Sigmoid colon (tissue), 7 donors: Measurements from ENCODE around the gene DAPK2. TPM values are rescaled to one million over a fixed set of nuclear protein-coding genes. Genes with fewer than 3 reads are reported as not detected.

Experiments used
- DNase-seq: peaks from one replicate; pipeline ENCODE4 v3.0.0-alpha.2; 2019
- H3K27ac ChIP-seq, 4 donors: fragments of 200-600 bp; sonication (generic); one replicate each; pipeline ENCODE4 v1.5.1; 2016 to 2019; ENCODE audit warnings: mild to moderate bottlenecking in 1 of 4
- H3K27me3 ChIP-seq, 3 donors: fragments of 200-600 bp; sonication (generic); one replicate each; pipeline ENCODE4 v1.5.1; 2019; ENCODE audit warnings: mild to moderate bottlenecking in 1 of 3
- H3K36me3 ChIP-seq, 4 donors: fragments of 200-600 bp; sonication (generic); one replicate each; pipeline ENCODE4 v1.5.1; 2016 to 2019
- H3K4me1 ChIP-seq, 4 donors: fragments of 200-600 bp; sonication (generic); one replicate each; pipeline ENCODE4 v1.5.1; 2017 to 2019
- H3K4me3 ChIP-seq, 4 donors: fragments of 200-600 bp; sonication (generic); one replicate each; pipeline ENCODE4 v1.5.1; 2017 to 2019; ENCODE audit warnings: mild to moderate bottlenecking in 2 of 4, moderate library complexity in 1 of 4
- H3K9me3 ChIP-seq, 4 donors: fragments of 200-600 bp in 3 of 4; sonication (generic) in 3 of 4; one replicate each; pipeline versions ENCODE4 v1.5.1 to v1.6.1; 2013 to 2019
- EP300 ChIP-seq, 4 donors: sonication (generic); formaldehyde crosslinking; IDR thresholded peaks; one replicate each; pipeline ENCODE4 v1.6.1; 2017; ENCODE audit warnings: antibody characterized with exemption in 4 of 4
- POLR2A ChIP-seq, 2 donors: fragments of 450-650 bp; IDR thresholded peaks; one replicate each; pipeline ENCODE4 v1.6.1; 2016; ENCODE audit warnings: antibody characterized with exemption in 2 of 2, mild to moderate bottlenecking in 2 of 2, moderate library complexity in 2 of 2
- POLR2AphosphoS5 ChIP-seq, 4 donors: sonication (generic); formaldehyde crosslinking; IDR thresholded peaks; one replicate each; pipeline ENCODE4 v1.6.1; 2017; ENCODE audit warnings: antibody characterized with exemption in 4 of 4
- WGBS, 2 donors: extraction: QIAGEN DNeasy Blood & Tissue Kit; methylation state at CpG; one replicate each; pipeline ENCODE4 v1.1.7; 2013; 5-methylcytosine and 5-hydroxymethylcytosine counted together
- intact Hi-C: fragments of 100-400 bp; cut with DNase I; formaldehyde crosslinking; loops from one replicate; pipeline ENCODE4 v1.15.1; 2023
- polyA plus RNA-seq, 3 donors: library from polyadenylated mRNA; stranded (reverse); fragments of 200-250 nt; gene quantifications; one replicate each; pipeline ENCODE4 v1.2.3, GENCODE V29; 2013
- total RNA-seq, 4 donors: library from RNA; depleted of rRNA; stranded (reverse); fragments of >200 nt; gene quantifications; one replicate each; pipeline ENCODE4 v1.1.0, GENCODE V29; 2016
- TF ChIP-seq, protein P1 (sequence below), 4 experiments: fragments of 450-650 bp in 3 of 4; fragments of 200-600 bp in 1 of 4; IDR thresholded peaks; one replicate each; pipeline ENCODE4 v1.5.1; 2016 to 2019; ENCODE audit warnings: antibody characterized with exemption in 4 of 4, mild to moderate bottlenecking in 3 of 4, moderate library complexity in 2 of 4
- donor health status: healthy with polysubstance abuse.
- donor health status: Bipolar disorder and iron deficiency.
- donor health status: healthy.

Gene DAPK2
- total and polyA plus RNA-seq, 7 donors, result 2.1 to 27.7 (median 5.5) TPM

DNA sequence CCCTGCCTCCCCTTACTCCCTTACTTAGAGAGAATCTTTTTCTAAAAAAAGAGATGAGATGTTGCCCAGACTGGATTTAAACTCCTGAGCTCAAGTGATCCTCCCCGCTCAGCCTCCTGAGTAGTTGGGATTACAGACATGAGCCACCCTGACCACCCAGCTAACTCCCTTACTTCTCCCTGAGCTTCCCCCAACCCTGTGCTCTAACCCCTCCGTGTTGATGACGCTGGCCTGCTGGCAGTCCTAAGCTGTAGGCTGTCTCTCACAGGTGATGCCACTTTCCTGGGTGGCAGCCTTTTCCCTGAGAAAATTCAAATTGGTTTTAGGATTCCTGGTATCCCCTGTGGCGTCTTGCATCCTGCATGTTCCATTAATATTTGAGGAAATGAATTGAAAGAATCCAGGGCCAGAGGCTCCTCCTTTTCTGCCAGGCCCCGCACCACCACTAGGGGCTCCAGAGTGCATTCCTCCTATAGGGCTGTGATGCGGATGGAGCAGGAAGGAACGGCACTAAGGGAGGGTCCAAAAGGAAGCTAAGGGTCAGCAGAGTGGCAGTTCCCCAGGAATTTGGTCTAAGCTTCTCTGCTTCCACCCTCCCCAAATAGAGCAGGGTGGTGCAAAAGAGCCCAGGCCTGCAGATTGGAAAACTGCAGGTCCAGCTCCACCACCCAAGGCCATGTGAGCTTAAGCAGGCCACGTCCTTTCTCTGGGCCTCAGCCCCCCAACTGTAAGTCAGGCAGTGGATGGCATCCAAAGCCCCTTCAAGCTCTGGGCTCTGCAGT, 101.1 kb downstream of the DAPK2 start:
- Histone ChIP-seq H3K36me3 (no peaks in the 10 kb centered on the region), H3K27ac (no peak overlapping the region), H3K4me1 (peaks cover 0 to 5% (median 0%) of the 10 kb centered on the region in 4 donors), H3K9me3 (no peaks in the 10 kb centered on the region), H3K4me3 (no peak overlapping the region), H3K27me3 (no peaks in the 10 kb centered on the region)
- WGBS, 2 donors, result 47 to 53% methylated on average over 8 of the region's 8 CpGs
- intact Hi-C loops, result loop anchor here (2.0 kb wide), 1 partner anchor 104 kb away; no protein-coding TSS in a partner anchor
- peak; percentile 74 for DNase-seq
- TF ChIP-seq, protein P1, sequence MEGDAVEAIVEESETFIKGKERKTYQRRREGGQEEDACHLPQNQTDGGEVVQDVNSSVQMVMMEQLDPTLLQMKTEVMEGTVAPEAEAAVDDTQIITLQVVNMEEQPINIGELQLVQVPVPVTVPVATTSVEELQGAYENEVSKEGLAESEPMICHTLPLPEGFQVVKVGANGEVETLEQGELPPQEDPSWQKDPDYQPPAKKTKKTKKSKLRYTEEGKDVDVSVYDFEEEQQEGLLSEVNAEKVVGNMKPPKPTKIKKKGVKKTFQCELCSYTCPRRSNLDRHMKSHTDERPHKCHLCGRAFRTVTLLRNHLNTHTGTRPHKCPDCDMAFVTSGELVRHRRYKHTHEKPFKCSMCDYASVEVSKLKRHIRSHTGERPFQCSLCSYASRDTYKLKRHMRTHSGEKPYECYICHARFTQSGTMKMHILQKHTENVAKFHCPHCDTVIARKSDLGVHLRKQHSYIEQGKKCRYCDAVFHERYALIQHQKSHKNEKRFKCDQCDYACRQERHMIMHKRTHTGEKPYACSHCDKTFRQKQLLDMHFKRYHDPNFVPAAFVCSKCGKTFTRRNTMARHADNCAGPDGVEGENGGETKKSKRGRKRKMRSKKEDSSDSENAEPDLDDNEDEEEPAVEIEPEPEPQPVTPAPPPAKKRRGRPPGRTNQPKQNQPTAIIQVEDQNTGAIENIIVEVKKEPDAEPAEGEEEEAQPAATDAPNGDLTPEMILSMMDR (IDR thresholded peaks at IDR 0.05), result peak; percentile 58 to 89 (median 80)
- TF ChIP-seq POLR2A (IDR thresholded peaks at IDR 0.05), result no peak

DNA sequence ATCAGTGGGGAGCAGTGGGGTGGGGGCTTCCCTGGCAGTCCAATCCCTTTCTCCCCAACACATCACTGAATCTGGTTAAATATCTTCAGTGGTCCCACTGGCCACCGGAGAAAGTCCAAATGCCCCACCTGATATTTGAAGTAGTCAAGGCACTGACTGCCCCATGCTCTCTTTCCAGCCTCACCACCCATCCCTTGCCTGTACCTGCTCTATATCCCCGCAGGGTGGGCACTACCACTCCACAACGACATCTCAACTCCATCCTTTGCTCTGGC, 101.7 kb downstream of the DAPK2 start:
- no peak for TF ChIP-seq POLR2A (IDR thresholded peaks at IDR 0.05)
- TF ChIP-seq EP300 (IDR thresholded peaks at IDR 0.05), result no peak
- no peak for TF ChIP-seq POLR2AphosphoS5 (IDR thresholded peaks at IDR 0.05)
- TF ChIP-seq, protein P1 (IDR thresholded peaks at IDR 0.05), result no peak
- no peaks in the 10 kb centered on the region for H3K36me3 ChIP-seq
- H3K9me3 ChIP-seq, result no peaks in the 10 kb centered on the region
- DNase-seq, result no peak
- 94 to 97% methylated on average over 3 of the region's 3 CpGs for WGBS, 2 donors
- H3K27me3 ChIP-seq, result no peaks in the 10 kb centered on the region
- no peak overlapping the region for H3K4me3 ChIP-seq
- H3K4me1 ChIP-seq, result peaks cover 0 to 5% (median 0%) of the 10 kb centered on the region in 4 donors
- H3K27ac ChIP-seq, result no peak overlapping the region
- intact Hi-C loops, result loop anchor here (2.0 kb wide), 1 partner anchor 104 kb away; no protein-coding TSS in a partner anchor

DNA sequence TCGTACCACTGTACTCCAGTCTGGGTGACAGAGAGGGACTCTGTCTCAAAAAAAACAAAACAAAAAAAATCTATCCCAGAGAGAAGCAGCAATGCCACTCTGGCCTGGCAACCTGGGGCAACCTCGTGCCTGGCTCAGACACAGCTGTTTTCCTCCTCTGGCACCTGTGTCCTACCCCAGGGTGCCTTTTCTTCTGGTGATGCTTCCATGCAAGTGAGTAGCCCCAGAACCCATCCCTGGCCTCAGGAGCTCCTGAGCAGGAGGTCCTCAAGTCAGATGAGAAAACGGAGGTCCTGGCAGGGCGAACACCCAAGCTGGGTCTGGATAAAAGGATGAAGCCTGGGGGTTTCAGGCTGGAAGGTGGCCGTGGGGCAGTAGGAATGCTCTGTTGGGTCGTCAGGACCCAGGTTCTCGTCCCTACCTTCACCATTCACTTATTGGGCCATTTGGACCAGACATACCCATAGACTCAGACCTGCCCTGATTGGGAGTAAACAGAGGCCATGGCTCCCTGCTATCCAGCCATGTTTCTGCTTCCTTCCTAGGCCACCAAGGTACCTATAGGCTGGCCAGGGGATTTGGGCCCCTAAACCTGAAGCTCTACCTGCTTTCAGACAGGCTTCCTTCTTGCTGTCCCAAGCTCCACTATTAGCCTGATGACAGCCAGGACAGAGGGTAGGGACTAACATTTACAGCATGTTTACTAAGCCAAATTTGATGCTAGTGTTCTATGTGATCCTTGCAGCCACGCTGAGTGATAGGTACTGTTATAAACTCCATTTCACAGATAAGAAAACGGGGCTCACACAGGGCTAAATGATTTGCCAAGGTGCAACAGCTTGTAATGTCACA, 102.2 kb downstream of the DAPK2 start:
- WGBS, 2 donors, result 83 to 86% methylated on average over 9 of the region's 9 CpGs
- Histone ChIP-seq H3K9me3 (no peaks in the 10 kb centered on the region), H3K4me3 (no peak overlapping the region), H3K36me3 (no peaks in the 10 kb centered on the region), H3K27me3 (no peaks in the 10 kb centered on the region), H3K4me1 (peaks cover 0 to 10% (median 0%) of the 10 kb centered on the region in 4 donors), H3K27ac (no peak overlapping the region)
- no peak for DNase-seq
- TF ChIP-seq EP300 (IDR thresholded peaks at IDR 0.05) (no peak), POLR2A (IDR thresholded peaks at IDR 0.05) (no peak), POLR2AphosphoS5 (IDR thresholded peaks at IDR 0.05) (no peak)
- TF ChIP-seq, protein P1 (IDR thresholded peaks at IDR 0.05), result no peak
- intact Hi-C loops, result loop anchor here (2.0 kb wide), 1 partner anchor 105 kb away; no protein-coding TSS in a partner anchor

DNA sequence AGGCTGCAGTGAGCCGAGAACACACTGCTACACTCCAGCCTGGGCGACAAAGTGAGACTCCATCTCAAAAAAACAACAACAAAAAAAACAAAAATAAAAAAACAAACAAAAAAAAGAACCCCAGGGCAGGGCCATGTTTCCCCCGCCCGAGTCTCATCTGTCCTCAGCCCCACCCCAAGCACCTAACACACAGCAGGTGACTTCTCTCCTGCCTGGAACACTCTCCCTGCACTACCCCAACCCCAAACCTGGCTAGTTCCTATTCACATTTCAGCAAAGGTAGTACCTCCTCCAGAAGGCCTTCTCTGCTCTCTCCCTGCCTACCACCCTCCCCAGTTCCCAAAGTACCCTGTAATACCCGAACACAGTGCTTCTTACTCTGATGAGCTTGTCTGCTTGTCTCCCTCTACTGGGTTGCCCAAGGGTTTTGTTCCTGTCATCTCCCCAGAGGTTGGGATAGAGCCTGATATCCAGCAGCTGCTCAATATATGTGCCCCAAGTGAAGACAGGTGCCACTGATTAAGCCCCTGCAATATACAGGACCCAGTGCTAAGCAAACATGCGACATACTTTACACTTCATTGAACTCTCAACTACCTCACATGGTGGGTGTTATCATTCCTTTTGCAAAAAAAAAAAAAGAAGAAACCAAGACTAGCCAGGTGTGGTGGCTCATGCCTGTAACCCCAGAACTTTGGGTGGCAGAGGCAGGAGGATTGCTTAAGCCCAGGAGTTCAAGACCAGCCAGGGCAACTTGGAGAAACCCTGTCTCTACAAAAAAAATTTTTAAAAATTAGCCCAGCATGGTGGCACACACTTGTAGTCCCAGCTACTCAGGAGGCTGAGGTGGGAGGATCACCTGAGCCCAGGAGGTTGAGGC, 103.6 kb downstream of the DAPK2 start:
- Histone ChIP-seq H3K4me3 (no peak overlapping the region), H3K27ac (no peak overlapping the region), H3K27me3 (no peaks in the 10 kb centered on the region), H3K4me1 (peaks cover 0 to 18% (median 6%) of the 10 kb centered on the region in 4 donors), H3K36me3 (no peaks in the 10 kb centered on the region), H3K9me3 (no peaks in the 10 kb centered on the region)
- no peak for DNase-seq
- WGBS, 2 donors, result 88 to 90% methylated on average over 6 of the region's 6 CpGs
- TF ChIP-seq, protein P1 (IDR thresholded peaks at IDR 0.05), result no peak
- intact Hi-C loops, result no loop called here
